HCT116 (cell line): ENCODE results near the gene TIMM29.

Source experiments
- EZH2 ChIP-seq: fragments of 200-600 bp; sonication (generic); IDR thresholded peaks from 2 replicates; pipeline ENCODE4 v1.6.1; 2017; ENCODE audit warnings: antibody characterized with exemption, mixed run types
- FOSL1 ChIP-seq: IDR thresholded peaks from 2 replicates; pipeline ENCODE4 v1.6.1; 2012; ENCODE audit warnings: low read depth
- POLR2AphosphoS5 ChIP-seq: IDR thresholded peaks from 2 replicates; pipeline ENCODE4 v1.6.1; 2011; ENCODE audit warnings: mild to moderate bottlenecking, low read depth, low read length, moderate library complexity
- SP1 ChIP-seq: IDR thresholded peaks from 2 replicates; pipeline ENCODE4 v1.6.1; 2012; ENCODE audit warnings: low read depth
- SRF ChIP-seq: IDR thresholded peaks from 2 replicates; pipeline ENCODE4 v1.6.1; 2012; ENCODE audit warnings: low read depth
- TF ChIP-seq, protein P1 (sequence below), 3 experiments: fragments of 200-600 bp in 1 of 3; sonication (generic) in 1 of 3; IDR thresholded peaks in 2 of 3; conservative IDR thresholded peaks in 1 of 3; 2 replicates each; pipeline ENCODE4 v1.5.1; 2012 to 2017; ENCODE audit warnings: low read depth in 2 of 3, low read length in 2 of 3, antibody characterized with exemption in 1 of 3, borderline replicate concordance in 1 of 3, control low read depth in 1 of 3, mild to moderate bottlenecking in 1 of 3, mixed read lengths in 1 of 3, mixed run types in 1 of 3, moderate library complexity in 1 of 3; ENCODE audit not compliant: insufficient read depth in 1 of 3
- TF ChIP-seq, protein P2 (sequence below): IDR thresholded peaks from 2 replicates; pipeline ENCODE4 v1.6.1; 2012
- TF ChIP-seq, protein P3 (sequence below): IDR thresholded peaks from 2 replicates; pipeline ENCODE4 v1.6.1; 2011; ENCODE audit warnings: mild to moderate bottlenecking, low read length, moderate library complexity; ENCODE audit not compliant: insufficient replicate concordance; ENCODE audit errors: extremely low read depth

DNA sequence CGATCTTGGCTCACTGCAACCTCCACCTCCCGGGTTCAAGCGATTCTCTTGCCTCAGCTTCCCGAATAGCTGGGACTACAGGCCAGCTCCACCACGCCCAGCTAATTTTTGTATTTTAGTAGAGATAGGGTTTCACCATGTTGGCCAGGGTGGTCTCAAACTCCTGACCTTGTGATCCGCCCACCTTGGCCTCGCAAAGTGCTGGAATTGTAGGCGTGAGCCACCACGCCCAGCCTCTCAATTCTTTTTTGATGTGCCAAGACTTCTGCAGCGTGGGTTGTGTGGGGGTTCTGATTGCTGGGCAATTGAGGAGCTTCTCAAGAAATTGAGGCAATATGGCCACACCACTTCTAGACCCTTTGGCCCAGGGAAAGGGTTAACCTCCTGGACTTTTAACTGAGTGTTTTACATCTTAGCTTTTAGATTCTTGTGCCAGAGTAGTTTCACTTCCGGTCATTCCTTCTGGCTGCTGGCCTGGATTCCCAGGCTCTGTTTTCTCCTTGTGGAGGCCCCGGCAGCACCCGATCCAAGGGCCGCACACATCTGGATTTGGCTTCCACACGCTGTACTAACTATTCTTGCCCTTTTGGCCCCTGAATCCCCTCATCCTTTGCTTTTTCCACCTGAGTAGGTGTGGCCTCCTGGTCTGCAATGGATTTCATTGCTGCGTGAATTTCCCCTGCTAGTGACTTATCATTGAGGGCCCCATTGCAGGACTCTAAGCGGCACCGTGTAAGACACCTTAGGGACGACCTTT is 46.9 kb downstream of the TIMM29 start:
- TF ChIP-seq, protein P1, sequence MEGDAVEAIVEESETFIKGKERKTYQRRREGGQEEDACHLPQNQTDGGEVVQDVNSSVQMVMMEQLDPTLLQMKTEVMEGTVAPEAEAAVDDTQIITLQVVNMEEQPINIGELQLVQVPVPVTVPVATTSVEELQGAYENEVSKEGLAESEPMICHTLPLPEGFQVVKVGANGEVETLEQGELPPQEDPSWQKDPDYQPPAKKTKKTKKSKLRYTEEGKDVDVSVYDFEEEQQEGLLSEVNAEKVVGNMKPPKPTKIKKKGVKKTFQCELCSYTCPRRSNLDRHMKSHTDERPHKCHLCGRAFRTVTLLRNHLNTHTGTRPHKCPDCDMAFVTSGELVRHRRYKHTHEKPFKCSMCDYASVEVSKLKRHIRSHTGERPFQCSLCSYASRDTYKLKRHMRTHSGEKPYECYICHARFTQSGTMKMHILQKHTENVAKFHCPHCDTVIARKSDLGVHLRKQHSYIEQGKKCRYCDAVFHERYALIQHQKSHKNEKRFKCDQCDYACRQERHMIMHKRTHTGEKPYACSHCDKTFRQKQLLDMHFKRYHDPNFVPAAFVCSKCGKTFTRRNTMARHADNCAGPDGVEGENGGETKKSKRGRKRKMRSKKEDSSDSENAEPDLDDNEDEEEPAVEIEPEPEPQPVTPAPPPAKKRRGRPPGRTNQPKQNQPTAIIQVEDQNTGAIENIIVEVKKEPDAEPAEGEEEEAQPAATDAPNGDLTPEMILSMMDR (IDR thresholded peaks at IDR 0.05 in 2 of 3, conservative IDR thresholded peaks at IDR 0.05 in 1 of 3; ENCODE audit: borderline replicate concordance in 1 of 3, insufficient read depth in 1 of 3, low read depth in 2 of 3, low read length in 2 of 3): no peak
- TF ChIP-seq, protein P2, sequence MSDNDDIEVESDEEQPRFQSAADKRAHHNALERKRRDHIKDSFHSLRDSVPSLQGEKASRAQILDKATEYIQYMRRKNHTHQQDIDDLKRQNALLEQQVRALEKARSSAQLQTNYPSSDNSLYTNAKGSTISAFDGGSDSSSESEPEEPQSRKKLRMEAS: no peak
- TF ChIP-seq POLR2AphosphoS5 (no peak), SRF (no peak), EZH2 (no peak), SP1 (no peak), FOSL1 (no peak)
- TF ChIP-seq, protein P3, sequence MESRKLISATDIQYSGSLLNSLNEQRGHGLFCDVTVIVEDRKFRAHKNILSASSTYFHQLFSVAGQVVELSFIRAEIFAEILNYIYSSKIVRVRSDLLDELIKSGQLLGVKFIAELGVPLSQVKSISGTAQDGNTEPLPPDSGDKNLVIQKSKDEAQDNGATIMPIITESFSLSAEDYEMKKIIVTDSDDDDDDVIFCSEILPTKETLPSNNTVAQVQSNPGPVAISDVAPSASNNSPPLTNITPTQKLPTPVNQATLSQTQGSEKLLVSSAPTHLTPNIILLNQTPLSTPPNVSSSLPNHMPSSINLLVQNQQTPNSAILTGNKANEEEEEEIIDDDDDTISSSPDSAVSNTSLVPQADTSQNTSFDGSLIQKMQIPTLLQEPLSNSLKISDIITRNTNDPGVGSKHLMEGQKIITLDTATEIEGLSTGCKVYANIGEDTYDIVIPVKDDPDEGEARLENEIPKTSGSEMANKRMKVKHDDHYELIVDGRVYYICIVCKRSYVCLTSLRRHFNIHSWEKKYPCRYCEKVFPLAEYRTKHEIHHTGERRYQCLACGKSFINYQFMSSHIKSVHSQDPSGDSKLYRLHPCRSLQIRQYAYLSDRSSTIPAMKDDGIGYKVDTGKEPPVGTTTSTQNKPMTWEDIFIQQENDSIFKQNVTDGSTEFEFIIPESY: no peak
